GM23338 (cell line): ENCODE results near the gene CENPO.

Source experiments
- CREB1 ChIP-seq: fragments of 250-450 bp; sonication (Bioruptor Pico); IDR thresholded peaks from 2 replicates; pipeline ENCODE4 v1.5.0; 2020; ENCODE audit warnings: low read depth, mild to moderate bottlenecking, moderate library complexity
- EZH2 ChIP-seq: fragments of 200-600 bp; sonication (generic); IDR thresholded peaks from one replicate; pipeline ENCODE4 v1.8.0; 2017; ENCODE audit warnings: antibody characterized with exemption, mild to moderate bottlenecking, low read depth; ENCODE audit not compliant: unreplicated experiment
- EZH2phosphoT487 ChIP-seq: fragments of 200-600 bp; sonication (generic); IDR thresholded peaks from one replicate; pipeline ENCODE4 v1.8.1; 2018; ENCODE audit warnings: antibody characterized with exemption; ENCODE audit not compliant: unreplicated experiment
- JUNB ChIP-seq: IDR thresholded peaks from one replicate; pipeline ENCODE4 v1.6.1; 2016; ENCODE audit warnings: antibody characterized with exemption; ENCODE audit not compliant: unreplicated experiment
- NANOG ChIP-seq: IDR thresholded peaks from 2 replicates; pipeline ENCODE4 v1.6.1; 2016; ENCODE audit warnings: antibody characterized with exemption, borderline replicate concordance
- POLR2AphosphoS5 ChIP-seq: IDR thresholded peaks from 2 replicates; pipeline ENCODE4 v1.6.1; 2016; ENCODE audit warnings: antibody characterized with exemption, low read depth
- STAT1 ChIP-seq: IDR thresholded peaks from one replicate; pipeline ENCODE4 v1.6.1; 2016; ENCODE audit warnings: antibody characterized with exemption; ENCODE audit not compliant: unreplicated experiment
- ZNF114 ChIP-seq: fragments of 250-450 bp; sonication (Bioruptor Pico); IDR thresholded peaks from 2 replicates; pipeline ENCODE4 v1.5.0; 2020; ENCODE audit warnings: mild to moderate bottlenecking, moderate library complexity
- ZNF331 ChIP-seq: fragments of 250-450 bp; sonication (Bioruptor Pico); IDR thresholded peaks from 2 replicates; pipeline ENCODE4 v1.5.0; 2020; ENCODE audit warnings: low read depth, mild to moderate bottlenecking, moderate library complexity
- TF ChIP-seq, protein P1 (sequence below), 2 experiments: fragments of 200-600 bp in 1 of 2; sonication (generic) in 1 of 2; conservative IDR thresholded peaks; 2 replicates each; pipeline versions ENCODE4 v1.5.1 to v1.6.1; 2016 to 2017; ENCODE audit warnings: antibody characterized with exemption in 2 of 2, low read depth in 2 of 2, mild to moderate bottlenecking in 2 of 2, moderate library complexity in 1 of 2
- TF ChIP-seq, protein P2 (sequence below): IDR thresholded peaks from one replicate; pipeline ENCODE4 v1.6.1; 2018; ENCODE audit warnings: antibody characterized with exemption; ENCODE audit not compliant: unreplicated experiment
- TF ChIP-seq, protein P3 (sequence below): IDR thresholded peaks from 2 replicates; pipeline ENCODE4 v1.6.1; 2016; ENCODE audit warnings: antibody characterized with exemption
- TF ChIP-seq, protein P4 (sequence below): fragments of 250-450 bp; sonication (Bioruptor Pico); IDR thresholded peaks from 2 replicates; pipeline ENCODE4 v1.5.0; 2020; ENCODE audit warnings: mild to moderate bottlenecking, moderate library complexity

DNA sequence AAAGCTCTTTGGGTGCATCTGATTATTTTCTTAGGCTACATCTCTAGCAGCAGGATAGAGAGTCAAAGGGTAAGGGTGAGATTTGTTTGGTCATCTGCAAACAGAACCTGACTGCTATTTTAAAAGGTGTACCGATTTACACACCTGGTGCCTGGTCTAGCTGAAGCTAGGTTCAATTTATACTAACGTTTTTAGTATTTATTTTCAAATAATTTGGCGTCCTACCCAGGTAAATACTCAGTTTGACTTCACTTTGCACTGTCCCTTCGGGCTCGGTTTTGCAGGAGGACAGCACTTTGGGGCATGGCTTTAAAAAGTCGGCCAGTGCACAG is 717 bp upstream of the CENPO start:
- TF ChIP-seq ZNF331 (CRISPR knock-in tag) (no peak), EZH2phosphoT487 (no peak), EZH2 (no peak), CREB1 (no peak), POLR2AphosphoS5 (no peak), ZNF114 (CRISPR knock-in tag) (no peak), JUNB (no peak), STAT1 (no peak), NANOG (no peak)
- TF ChIP-seq, protein P1, sequence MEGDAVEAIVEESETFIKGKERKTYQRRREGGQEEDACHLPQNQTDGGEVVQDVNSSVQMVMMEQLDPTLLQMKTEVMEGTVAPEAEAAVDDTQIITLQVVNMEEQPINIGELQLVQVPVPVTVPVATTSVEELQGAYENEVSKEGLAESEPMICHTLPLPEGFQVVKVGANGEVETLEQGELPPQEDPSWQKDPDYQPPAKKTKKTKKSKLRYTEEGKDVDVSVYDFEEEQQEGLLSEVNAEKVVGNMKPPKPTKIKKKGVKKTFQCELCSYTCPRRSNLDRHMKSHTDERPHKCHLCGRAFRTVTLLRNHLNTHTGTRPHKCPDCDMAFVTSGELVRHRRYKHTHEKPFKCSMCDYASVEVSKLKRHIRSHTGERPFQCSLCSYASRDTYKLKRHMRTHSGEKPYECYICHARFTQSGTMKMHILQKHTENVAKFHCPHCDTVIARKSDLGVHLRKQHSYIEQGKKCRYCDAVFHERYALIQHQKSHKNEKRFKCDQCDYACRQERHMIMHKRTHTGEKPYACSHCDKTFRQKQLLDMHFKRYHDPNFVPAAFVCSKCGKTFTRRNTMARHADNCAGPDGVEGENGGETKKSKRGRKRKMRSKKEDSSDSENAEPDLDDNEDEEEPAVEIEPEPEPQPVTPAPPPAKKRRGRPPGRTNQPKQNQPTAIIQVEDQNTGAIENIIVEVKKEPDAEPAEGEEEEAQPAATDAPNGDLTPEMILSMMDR (conservative IDR thresholded peaks at IDR 0.05; ENCODE audit: low read depth in 2 of 2) = no peak; a peak in 1 of 4 replicates
- TF ChIP-seq, protein P2, sequence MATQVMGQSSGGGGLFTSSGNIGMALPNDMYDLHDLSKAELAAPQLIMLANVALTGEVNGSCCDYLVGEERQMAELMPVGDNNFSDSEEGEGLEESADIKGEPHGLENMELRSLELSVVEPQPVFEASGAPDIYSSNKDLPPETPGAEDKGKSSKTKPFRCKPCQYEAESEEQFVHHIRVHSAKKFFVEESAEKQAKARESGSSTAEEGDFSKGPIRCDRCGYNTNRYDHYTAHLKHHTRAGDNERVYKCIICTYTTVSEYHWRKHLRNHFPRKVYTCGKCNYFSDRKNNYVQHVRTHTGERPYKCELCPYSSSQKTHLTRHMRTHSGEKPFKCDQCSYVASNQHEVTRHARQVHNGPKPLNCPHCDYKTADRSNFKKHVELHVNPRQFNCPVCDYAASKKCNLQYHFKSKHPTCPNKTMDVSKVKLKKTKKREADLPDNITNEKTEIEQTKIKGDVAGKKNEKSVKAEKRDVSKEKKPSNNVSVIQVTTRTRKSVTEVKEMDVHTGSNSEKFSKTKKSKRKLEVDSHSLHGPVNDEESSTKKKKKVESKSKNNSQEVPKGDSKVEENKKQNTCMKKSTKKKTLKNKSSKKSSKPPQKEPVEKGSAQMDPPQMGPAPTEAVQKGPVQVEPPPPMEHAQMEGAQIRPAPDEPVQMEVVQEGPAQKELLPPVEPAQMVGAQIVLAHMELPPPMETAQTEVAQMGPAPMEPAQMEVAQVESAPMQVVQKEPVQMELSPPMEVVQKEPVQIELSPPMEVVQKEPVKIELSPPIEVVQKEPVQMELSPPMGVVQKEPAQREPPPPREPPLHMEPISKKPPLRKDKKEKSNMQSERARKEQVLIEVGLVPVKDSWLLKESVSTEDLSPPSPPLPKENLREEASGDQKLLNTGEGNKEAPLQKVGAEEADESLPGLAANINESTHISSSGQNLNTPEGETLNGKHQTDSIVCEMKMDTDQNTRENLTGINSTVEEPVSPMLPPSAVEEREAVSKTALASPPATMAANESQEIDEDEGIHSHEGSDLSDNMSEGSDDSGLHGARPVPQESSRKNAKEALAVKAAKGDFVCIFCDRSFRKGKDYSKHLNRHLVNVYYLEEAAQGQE = no peak
- TF ChIP-seq, protein P3, sequence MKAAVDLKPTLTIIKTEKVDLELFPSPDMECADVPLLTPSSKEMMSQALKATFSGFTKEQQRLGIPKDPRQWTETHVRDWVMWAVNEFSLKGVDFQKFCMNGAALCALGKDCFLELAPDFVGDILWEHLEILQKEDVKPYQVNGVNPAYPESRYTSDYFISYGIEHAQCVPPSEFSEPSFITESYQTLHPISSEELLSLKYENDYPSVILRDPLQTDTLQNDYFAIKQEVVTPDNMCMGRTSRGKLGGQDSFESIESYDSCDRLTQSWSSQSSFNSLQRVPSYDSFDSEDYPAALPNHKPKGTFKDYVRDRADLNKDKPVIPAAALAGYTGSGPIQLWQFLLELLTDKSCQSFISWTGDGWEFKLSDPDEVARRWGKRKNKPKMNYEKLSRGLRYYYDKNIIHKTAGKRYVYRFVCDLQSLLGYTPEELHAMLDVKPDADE = no peak
- TF ChIP-seq, protein P4, sequence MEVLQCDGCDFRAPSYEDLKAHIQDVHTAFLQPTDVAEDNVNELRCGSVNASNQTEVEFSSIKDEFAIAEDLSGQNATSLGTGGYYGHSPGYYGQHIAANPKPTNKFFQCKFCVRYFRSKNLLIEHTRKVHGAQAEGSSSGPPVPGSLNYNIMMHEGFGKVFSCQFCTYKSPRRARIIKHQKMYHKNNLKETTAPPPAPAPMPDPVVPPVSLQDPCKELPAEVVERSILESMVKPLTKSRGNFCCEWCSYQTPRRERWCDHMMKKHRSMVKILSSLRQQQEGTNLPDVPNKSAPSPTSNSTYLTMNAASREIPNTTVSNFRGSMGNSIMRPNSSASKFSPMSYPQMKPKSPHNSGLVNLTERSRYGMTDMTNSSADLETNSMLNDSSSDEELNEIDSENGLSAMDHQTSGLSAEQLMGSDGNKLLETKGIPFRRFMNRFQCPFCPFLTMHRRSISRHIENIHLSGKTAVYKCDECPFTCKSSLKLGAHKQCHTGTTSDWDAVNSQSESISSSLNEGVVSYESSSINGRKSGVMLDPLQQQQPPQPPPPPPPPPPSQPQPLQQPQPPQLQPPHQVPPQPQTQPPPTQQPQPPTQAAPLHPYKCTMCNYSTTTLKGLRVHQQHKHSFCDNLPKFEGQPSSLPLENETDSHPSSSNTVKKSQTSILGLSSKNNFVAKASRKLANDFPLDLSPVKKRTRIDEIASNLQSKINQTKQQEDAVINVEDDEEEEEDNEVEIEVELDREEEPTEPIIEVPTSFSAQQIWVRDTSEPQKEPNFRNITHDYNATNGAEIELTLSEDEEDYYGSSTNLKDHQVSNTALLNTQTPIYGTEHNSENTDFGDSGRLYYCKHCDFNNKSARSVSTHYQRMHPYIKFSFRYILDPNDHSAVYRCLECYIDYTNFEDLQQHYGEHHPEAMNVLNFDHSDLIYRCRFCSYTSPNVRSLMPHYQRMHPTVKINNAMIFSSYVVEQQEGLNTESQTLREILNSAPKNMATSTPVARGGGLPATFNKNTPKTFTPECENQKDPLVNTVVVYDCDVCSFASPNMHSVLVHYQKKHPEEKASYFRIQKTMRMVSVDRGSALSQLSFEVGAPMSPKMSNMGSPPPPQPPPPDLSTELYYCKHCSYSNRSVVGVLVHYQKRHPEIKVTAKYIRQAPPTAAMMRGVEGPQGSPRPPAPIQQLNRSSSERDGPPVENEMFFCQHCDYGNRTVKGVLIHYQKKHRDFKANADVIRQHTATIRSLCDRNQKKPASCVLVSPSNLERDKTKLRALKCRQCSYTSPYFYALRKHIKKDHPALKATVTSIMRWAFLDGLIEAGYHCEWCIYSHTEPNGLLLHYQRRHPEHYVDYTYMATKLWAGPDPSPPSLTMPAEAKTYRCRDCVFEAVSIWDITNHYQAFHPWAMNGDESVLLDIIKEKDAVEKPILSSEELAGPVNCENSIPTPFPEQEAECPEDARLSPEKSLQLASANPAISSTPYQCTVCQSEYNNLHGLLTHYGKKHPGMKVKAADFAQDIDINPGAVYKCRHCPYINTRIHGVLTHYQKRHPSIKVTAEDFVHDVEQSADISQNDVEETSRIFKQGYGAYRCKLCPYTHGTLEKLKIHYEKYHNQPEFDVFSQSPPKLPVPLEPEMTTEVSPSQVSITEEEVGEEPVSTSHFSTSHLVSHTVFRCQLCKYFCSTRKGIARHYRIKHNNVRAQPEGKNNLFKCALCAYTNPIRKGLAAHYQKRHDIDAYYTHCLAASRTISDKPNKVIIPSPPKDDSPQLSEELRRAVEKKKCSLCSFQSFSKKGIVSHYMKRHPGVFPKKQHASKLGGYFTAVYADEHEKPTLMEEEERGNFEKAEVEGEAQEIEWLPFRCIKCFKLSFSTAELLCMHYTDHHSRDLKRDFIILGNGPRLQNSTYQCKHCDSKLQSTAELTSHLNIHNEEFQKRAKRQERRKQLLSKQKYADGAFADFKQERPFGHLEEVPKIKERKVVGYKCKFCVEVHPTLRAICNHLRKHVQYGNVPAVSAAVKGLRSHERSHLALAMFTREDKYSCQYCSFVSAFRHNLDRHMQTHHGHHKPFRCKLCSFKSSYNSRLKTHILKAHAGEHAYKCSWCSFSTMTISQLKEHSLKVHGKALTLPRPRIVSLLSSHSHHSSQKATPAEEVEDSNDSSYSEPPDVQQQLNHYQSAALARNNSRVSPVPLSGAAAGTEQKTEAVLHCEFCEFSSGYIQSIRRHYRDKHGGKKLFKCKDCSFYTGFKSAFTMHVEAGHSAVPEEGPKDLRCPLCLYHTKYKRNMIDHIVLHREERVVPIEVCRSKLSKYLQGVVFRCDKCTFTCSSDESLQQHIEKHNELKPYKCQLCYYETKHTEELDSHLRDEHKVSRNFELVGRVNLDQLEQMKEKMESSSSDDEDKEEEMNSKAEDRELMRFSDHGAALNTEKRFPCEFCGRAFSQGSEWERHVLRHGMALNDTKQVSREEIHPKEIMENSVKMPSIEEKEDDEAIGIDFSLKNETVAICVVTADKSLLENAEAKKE (CRISPR knock-in tag) = no peak
